ENCODE results near the gene WDFY3.

DNA sequence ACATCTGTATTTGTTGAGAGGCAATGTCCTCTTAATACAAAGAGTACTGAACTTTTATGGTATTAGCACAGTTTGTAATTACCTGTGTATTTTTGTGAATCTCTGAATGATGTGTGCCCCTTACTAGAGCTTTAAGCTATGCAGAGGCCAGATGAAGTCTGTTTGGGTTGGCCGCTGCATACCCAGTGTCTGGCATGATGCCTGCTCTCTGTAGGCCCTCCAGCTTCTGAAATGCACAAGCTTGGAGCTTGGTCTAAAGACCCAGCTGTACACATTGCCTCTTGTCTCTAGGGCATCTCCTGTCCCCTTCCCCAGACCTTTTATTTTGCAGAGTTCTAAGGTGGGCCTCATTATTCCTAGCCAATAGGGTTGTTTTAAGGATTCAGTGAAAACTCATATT lies 315.0 kb downstream of the WDFY3 start:
- TF ChIP-seq SP1 (IDR thresholded peaks at IDR 0.05) (no peak), SUZ12 (IDR thresholded peaks at IDR 0.05) (no peak), FOXM1 (IDR thresholded peaks at IDR 0.05; ENCODE audit: borderline replicate concordance) (no peak), BHLHE40 (IDR thresholded peaks at IDR 0.05; ENCODE audit: borderline replicate concordance) (no peak), ELF4 (IDR thresholded peaks at IDR 0.05) (no peak), FOXK2 (IDR thresholded peaks at IDR 0.05) (no peak), L3MBTL2 (conservative IDR thresholded peaks at IDR 0.05) (no peak), ZNF384 (IDR thresholded peaks at IDR 0.05) (no peak)
